HG02678 (cell line): Measurements from ENCODE around the gene LRRC31.

ENCODE experiments used
- ATAC-seq: cut with Tn5 transposase; IDR thresholded peaks from one replicate; pipeline ENCODE4 v1.9.1; 2021; ENCODE audit warnings: mild to moderate bottlenecking, moderate library complexity; ENCODE audit not compliant: unreplicated experiment

The LRRC31 gene

DNA sequence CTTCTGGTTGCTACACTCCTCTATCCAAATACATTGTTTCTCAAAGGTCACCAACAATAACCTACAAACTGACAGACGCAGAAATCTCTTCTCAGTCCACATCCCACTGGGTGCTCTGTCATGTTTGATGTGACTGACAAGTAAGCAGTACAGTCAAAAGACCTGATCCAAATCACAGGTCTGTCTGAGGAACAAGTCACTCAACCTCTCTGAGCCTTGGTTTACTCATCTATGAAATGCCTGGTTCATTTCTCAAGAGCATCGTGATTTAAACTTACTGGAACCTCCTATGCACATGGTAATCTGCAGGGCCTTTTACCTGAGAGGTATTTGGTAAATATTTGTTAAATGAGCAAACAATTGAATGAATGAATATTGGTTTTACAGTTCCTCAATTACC, 5.5 kb downstream of the LRRC31 start:
- no peak for ATAC-seq

DNA sequence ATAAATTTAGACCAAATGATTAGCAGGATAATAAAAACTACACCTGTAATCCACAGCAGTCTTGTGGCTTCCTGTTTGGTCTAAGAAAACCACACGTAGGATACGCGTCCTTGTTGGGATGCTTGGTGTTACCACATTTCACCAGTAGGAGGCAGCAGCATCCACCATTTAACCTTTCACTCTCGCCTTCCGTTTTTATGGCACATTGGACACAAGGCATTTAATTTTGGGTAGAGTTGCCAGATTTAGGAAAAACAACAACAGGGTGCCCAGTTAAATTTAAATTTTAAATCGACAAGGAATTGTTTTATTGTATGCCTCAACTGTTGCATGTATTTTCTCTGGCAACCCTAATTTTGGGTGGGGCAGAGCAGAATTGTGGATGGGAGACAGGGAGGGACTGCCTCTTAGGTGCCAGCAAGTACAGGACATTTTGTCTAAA, 6.3 kb downstream of the LRRC31 start:
- peak; percentile 65 for ATAC-seq

DNA sequence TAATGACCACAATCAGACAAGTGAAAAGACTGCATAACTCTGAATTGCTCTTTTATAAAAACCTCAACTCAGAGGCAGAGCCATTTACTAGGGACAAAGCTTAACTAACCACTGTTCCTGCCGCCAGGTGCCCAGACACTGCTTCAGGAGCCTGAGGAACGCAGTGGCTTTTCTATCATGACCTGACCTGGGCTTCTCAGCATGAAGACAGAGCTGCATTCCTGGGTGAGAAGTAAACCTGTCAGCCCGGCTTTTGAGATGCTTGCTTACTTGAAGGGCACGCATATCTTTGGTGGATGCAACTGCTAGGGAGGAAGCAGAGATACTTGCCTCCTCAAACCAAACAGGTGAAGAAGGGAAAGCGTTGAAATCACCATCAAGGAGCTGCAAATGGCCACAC, 7.9 kb downstream of the LRRC31 start:
- ATAC-seq: no peak

DNA sequence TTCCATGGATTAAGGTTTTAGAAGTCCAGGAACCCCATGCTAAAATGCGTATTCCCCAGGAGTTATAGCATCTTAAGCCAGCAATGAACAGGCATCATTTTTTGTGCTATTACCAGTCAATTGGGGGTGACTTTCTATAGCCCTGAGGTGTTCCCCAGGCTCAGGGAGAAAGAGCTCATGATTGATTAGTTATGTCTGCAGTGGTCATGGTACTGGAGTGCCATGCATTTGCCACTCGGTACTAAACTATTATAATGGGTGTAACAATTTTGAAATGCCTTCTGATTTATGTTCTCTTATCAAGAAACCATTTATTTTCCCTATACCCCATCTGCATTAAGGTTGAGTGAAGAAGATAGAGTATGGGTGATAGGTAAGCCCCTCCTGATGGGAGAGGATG, 11.9 kb downstream of the LRRC31 start:
- ATAC-seq: no peak

DNA sequence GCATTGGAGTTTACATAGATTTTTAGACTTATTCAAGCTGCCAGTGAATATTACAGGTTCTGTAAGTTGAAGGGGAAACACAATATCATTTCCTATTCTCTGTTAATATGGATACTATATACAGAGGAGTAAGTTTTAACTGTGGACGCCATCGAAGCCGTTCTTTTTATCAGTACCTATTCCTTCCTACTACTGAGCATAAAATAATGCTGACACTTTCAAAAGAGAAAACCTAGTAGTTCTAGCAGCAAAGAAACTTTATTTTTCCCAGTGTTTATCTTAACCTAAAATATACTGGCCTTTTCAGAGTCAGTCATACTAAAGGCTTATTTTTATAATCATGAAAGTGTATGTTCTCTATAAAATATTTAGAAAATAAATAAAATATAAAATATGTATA, 14.2 kb downstream of the LRRC31 start:
- no peak for ATAC-seq

DNA sequence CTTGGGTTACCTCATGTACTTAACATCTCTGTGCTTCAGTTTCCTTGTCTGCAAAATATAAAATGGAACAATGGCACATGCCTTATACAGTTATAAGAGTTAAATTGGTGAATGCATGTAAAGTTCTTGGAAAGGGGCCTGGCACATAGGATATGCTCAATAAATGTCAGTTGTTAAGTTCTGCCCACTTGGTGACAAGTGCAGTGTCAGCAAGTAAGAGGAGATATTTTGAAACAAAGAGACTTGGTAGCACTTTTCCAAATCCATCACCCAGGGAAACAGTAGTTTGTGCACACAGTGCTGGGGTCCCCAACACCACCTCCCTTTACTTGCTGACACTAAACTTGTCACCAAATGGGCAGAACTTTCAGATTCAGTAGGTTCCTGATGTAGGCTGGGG, 19.1 kb downstream of the LRRC31 start:
- ATAC-seq: no peak

DNA sequence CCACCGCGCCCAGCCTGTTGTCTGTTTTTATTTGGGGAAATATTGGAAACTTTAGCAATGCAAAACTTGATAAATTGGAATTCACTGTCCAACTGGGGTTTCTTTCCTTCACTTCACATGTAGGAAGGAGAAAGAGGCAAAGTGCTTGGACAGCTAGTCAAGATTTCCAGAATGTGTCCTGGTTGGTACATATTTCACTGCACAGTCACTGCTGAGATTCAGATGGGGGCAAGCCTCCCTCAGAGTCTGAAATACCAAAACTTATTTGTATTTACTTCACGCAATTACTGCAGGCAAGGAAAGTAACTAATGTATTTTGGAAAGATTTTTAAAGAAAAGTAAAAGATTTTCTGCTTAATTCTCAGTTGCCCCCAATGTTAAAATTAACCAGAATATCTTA, 21.0 kb downstream of the LRRC31 start:
- no peak for ATAC-seq

DNA sequence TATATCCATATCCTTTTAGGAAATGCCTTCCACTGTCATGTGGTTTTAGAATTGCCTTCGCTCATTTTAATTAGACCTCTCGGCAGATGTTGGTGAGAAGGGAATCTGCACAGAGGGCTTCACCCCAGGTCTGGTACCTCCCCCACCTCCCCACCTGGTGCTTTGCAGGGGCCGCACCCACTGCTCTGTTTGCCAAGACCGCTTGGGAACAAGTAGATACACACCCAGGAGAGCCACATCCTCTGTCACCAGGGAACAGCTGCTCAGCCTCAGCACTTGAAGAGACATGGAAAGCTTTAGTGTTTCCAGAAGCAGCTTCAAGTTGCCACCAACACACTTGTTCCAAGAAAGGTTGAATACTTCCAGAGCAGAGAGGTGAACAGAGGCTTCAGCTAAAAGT, 21.8 kb downstream of the LRRC31 start:
- ATAC-seq: no peak

DNA sequence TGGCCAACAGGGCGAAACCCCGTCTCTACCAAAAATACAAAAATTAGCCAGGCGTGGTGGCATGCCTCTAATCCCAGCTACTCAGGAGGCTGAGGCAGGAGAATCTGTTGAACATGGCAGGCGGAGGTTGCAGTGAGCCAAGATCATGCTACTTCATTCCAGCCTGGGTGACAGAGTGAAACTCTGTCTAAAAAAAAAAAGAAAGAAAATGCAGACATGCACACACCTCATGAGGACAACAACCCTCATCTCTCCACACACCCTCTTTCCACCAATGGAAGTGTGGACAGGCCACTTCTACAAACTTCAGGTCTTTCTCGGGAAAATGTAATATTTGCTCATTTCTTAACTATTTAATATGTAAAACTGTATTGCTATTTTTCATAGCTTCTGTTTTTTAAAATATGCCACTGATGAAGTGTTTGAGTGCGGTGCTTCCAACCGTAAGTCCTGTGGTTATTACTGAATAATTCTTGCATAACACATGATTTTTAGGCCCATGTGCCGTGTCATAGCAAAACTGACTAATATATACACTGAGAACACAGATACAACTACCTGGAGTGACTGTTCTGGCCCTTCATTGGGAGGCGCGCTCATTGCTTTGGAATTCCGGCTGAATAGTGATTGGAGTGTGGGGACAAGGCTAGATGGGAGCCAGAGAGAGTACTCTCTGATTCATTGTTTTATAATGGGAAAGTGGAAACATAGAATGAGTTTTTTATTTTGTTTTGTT, 23.1 kb downstream of the LRRC31 start:
- peak; percentile 96 for ATAC-seq

DNA sequence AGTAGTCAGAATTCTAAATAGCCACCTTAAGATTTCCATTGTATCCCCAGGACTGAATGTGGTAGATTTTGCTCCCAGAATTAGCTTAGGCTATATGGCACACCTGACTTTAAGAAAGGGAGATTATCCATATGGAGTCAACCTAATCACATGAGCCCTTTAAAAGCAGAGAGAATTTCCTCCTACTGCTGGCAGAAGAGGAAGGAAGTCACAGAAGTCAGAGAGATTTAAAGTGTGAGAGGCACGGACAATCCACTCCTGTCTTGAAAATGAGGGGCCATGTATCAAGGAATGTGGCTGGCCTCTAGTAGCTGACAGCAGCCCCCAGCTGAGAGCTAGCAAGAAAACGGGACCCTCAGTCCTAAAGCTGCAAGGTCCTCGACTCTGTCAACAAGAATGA, 26.8 kb downstream of the LRRC31 start:
- ATAC-seq: no peak

DNA sequence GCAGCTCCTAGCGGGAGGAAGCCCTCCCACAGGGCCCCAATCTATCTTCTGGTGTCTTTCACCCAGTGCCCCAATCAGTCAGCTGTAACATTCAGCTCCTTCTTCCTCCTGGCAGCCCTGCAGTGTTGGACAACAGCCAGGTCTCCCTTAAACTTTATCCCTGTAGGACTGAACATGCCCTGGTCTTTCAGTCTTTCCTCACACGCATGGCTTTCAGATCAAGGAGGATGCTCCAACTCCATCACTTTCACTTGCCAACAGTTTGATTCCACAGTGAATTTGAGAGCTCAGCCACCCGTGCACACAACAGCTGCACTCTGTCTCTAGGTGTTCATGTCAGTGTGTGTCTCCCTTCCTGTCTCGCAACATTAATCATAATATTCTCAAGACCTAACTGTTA, 28.6 kb downstream of the LRRC31 start:
- ATAC-seq: peak; percentile 71

DNA sequence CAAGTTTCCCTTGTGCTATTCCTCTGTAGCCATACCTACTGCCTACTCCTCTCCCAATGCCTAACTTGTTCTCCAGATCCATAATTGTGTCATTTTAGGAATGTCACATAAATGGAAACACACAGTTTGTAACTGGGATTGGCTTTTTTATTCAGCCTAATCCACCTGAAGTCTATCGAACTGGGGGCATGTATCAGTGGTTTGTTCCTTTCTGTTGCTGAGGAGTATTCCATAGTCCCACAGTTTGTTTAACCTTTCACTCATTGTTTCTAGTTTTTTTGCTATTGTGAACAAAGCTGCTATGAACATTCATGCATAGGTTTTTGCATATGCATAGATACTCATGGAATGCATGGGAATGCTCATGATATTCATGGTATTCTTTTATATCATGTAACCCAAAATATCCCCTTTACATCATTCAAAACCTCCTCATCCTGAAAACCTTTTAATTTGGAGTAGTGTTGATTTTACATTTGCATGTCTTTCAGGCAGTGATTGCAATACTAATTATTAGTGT, 31.2 kb downstream of the LRRC31 start:
- no peak for ATAC-seq

DNA sequence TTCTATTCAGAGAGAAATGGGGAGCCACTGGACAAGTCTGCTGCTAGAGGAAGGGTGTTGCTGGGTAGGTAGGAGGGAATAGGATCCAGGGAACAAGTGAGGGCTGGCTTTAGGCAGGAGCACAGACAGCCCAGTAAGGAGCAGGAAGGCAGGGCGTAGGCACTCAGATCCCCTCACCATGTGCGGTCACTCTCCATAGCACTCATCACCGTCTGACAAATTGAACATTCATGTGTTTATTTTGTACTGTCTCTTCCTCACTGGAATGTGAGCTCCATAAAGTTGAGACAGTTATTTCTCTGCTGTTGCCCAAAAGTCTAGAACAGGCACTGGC, 32.8 kb downstream of the LRRC31 start:
- no peak for ATAC-seq

DNA sequence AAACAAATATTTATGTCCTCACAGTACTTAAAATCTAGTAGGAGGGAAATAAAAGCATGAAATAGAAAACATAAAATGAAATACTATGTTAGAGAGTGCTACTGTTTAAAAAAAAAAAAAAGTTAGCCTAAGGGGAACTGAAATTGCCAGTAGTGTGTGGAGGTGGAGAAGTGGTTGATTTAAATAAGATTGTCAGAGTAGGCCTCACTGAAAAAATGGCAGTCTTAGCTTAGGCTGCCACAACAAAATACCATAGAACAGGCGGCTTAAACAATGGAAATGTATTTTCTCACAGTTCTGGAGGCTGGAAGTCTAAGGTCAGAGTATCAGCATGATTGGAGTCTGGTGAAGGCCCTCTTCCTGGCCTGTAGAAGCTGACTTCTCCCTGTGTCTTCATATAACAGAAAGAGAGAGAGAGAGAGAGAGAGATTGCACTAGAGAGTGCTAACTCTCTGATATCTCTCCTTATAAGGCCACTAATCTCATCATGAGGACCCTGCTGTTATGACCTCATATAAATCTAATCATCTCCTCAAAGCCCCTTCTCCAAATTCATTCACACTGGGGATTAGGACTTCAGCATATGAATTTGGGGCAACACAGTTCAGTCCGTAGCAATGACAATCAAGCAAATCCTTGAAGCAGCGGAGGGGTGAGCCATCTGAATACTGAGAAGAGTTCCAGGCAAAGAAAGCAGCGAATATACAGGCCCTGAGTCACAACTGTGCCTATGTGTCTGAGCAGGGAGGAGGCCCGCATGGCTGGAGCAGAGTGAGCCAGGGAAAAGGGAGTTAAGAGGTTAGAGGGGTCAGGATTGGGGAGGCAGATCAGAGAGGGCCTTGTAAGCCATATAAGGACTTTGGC, 33.4 kb downstream of the LRRC31 start:
- ATAC-seq: peak; percentile 93

DNA sequence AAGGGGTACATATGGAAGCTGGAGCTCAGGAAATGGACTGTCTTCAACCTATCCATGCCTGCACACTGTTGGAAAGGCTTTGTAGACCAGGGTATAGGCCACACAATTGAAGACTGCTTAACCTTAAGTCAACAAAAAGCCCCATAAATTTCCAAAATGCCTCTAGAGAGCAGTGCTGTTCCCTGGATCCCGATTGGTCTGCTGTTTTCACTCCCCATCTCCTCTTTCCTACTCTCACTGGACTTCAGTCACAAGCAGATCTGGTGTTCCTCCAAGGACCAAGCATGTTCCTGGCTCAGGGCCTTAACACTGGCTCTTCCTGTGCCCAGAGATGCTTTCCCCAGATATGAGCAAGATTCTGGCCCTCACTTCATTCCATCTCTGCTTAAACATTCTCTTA, 34.2 kb downstream of the LRRC31 start:
- ATAC-seq: no peak

DNA sequence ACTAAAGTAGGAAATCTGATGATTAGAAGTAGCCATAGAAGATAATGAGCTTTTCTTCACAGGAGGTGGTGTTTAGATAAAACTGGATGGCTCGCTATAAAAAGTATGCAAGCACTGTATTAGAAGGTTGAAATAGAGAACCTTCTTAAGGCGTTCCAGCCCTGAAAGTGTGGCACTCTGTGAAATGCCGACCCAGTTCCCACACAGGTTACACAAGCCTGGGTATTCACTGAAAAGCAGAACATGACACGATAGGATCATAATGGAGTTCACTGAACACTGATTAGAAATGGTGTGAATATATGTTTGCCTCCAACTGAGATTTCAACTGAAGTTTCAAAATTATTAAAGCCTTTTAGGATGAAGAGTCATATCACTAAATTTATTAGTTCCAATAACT, 42.0 kb downstream of the LRRC31 start:
- no peak for ATAC-seq

DNA sequence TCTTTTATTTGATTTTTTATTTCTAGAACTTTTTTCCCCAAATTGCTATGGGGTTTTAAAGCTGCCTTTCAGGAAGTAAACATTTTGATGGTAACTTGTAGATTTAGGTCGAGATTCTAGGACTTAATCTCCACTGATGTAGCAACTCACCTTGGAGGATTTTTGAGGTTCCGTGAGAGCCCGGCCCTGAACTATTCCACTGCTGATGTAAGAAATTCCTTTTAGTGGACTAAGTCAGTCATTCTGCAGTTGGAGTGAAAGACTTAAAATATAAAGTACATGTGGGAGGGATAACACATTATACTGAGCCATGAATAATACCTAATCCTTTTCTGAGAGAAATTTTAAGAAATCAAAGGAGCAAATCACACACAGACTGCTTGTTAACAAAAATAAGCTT, 44.4 kb downstream of the LRRC31 start:
- no peak for ATAC-seq

DNA sequence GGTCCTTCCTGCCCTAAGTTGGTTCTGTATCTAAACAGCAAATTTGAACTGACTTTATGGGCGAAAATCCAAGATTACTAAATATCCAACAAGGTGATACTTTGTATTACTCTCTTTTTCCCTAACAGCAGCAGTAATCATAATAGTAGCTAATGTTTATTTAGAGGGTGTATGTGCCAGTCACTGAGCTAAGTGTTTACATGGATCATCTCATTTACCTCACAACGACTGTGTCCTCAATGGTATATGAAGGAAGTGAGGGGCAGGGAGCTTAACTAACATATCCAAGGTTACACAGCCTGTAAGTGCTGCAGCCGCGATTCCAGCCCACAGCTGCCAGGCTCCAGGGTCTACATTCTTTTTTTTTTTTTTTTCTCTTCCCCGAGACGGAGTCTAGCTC, 46.8 kb downstream of the LRRC31 start:
- no peak for ATAC-seq

DNA sequence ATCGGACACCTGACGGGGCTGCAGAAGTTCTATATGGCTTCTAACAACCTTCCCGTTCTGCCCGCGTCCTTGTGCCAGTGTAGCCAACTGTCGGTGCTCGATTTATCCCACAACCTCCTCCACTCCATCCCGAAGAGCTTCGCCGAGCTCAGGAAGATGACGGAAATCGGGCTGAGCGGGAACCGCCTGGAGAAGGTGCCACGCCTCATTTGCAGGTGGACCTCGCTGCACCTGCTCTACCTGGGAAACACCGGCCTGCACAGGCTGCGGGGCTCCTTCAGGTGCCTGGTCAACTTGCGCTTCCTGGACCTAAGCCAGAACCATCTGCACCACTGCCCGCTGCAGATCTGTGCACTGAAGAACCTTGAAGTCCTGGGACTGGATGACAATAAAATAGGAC, 47.2 kb downstream of the LRRC31 start:
- ATAC-seq: no peak

DNA sequence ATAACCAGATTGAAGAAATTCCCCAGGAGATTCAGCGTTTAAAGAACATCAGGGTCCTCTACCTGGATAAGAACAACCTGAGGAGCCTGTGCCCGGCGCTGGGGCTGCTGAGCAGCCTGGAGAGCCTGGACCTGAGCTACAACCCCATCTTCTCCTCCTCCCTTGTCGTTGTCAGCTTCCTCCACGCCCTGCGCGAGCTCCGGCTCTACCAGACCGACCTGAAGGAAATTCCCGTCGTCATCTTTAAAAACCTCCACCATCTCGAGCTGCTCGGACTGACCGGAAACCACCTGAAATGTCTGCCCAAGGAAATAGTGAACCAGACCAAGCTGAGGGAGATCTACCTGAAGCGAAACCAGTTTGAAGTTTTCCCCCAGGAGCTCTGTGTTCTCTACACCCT, 47.6 kb downstream of the LRRC31 start:
- no peak for ATAC-seq

DNA sequence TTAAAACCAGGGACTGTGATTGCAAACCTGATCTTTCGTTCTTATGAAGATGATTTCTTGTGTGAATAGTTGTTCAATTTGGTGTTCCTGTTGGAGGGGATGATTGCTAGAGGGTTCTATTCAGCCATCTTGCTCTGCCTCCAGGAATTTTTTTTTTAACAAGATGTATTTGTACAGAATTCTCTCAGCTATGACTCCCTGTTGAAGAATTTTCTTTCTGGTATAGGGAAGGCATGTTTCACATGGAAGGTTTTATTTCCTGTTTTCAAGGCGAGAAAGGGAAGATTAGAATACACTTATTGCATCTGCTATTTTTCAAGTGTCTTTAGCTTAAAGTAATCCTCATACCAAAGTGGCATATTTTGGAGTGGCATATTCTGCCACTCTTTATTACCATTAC, 51.4 kb downstream of the LRRC31 start:
- no peak for ATAC-seq

DNA sequence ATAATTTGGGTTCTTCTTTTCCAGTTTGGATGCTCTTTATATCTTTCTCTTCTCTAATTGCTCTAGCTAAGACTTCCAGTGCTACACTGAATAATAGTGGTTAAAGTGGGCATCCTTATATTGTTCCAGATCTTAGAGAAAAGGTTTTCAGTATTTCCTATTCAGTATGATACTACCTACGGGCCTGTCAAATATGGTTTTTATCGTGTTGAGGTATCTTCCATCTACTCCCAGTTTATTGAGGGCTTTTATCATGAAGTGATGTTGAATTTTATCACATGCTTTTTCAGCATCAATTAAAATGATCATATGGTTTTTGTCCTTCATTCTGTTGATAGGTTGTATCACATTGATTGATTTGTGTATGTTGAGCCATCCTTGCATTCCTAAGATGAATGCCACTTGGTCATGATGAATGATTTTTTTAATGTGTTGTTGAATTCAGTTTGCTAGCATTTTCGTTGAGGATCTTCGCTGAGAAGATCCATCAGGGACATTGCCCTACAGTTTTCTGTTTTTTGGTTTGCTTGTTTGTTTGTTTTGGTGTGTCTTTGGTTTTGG, 54.1 kb downstream of the LRRC31 start:
- no peak for ATAC-seq
